Parathyroid adenoma (tissue), 2 donors: ENCODE results near the gene FRMD5.
A peak's percentile ranks its signal among the peaks of the same experiment; 100 is the strongest.

Experiments used
- H2AFZ ChIP-seq: fragments of 300-600 bp; sonication (generic); one replicate; pipeline ENCODE4 v1.7.0; 2017; ENCODE audit warnings: antibody characterized with exemption, mild to moderate bottlenecking
- H3K27ac ChIP-seq: fragments of 300-600 bp; sonication (generic); one replicate; pipeline ENCODE4 v1.7.0; 2017
- H3K27me3 ChIP-seq: fragments of 300-600 bp; sonication (generic); one replicate; pipeline ENCODE4 v1.7.0; 2017; ENCODE audit warnings: low read length; ENCODE audit not compliant: control insufficient read depth, insufficient read depth
- H3K36me3 ChIP-seq: fragments of 300-600 bp; sonication (generic); one replicate; pipeline ENCODE4 v1.7.0; 2017; ENCODE audit warnings: low read length; ENCODE audit not compliant: control insufficient read depth, insufficient read depth
- H3K4me1 ChIP-seq: fragments of 300-600 bp; sonication (generic); one replicate; pipeline ENCODE4 v1.7.0; 2017; ENCODE audit warnings: control low read depth
- H3K4me2 ChIP-seq: fragments of 300-600 bp; sonication (generic); one replicate; pipeline ENCODE4 v1.7.0; 2017; ENCODE audit warnings: low read length
- H3K4me3 ChIP-seq: fragments of 300-600 bp; sonication (generic); one replicate; pipeline ENCODE4 v1.7.0; 2017; ENCODE audit warnings: low read depth, low read length
- H3K79me2 ChIP-seq: fragments of 300-600 bp; sonication (generic); one replicate; pipeline ENCODE4 v1.7.0; 2017; ENCODE audit warnings: control low read depth
- H3K9ac ChIP-seq: fragments of 300-600 bp; sonication (generic); one replicate; pipeline ENCODE4 v1.7.0; 2017; ENCODE audit warnings: mild to moderate bottlenecking
- H3K9me3 ChIP-seq: fragments of 300-600 bp; sonication (generic); one replicate; pipeline ENCODE4 v1.7.0; 2017; ENCODE audit warnings: low read length; ENCODE audit not compliant: control insufficient read depth
- CTCF ChIP-seq: fragments of 300-600 bp; sonication (generic); IDR thresholded peaks from one replicate; pipeline ENCODE4 v1.7.0; 2017; ENCODE audit warnings: antibody characterized with exemption, mild to moderate bottlenecking
- donor health status: primary hyperparathyroidism.

FRMD5 gene

GRCh38 chr15:43981576-43981975, 213.5 kb downstream of the FRMD5 start:
- H3K27ac ChIP-seq: no peak overlapping the region
- TF ChIP-seq CTCF: no peak
- H3K27me3 ChIP-seq: no peaks in the 10 kb centered on the region
- no peaks in the 10 kb centered on the region for H3K36me3 ChIP-seq
- H3K4me1 ChIP-seq: no peaks in the 10 kb centered on the region
- no peak overlapping the region for H3K9ac ChIP-seq
- H3K4me3 ChIP-seq: no peak overlapping the region
- H3K9me3 ChIP-seq: no peaks in the 10 kb centered on the region
- H3K4me2 ChIP-seq: no peak overlapping the region
- H3K79me2 ChIP-seq: no peaks in the 10 kb centered on the region
- no peak overlapping the region for H2AFZ ChIP-seq

GRCh38 chr15:43977072-43977884, 217.8 kb downstream of the FRMD5 start:
- Histone ChIP-seq H3K79me2 (no peaks in the 10 kb centered on the region), H3K4me3 (no peak overlapping the region), H3K4me1 (peaks cover 4% of the 10 kb centered on the region), H3K9me3 (no peaks in the 10 kb centered on the region), H2AFZ (no peak overlapping the region), H3K4me2 (no peak overlapping the region), H3K27ac (no peak overlapping the region), H3K9ac (no peak overlapping the region), H3K27me3 (no peaks in the 10 kb centered on the region), H3K36me3 (no peaks in the 10 kb centered on the region)
- no peak for TF ChIP-seq CTCF

GRCh38 chr15:43975770-43976169, 219.3 kb downstream of the FRMD5 start:
- Histone ChIP-seq H3K27ac (no peak overlapping the region), H3K79me2 (no peaks in the 10 kb centered on the region)
- TF ChIP-seq CTCF: no peak

GRCh38 chr15:43975326-43975725, 219.7 kb downstream of the FRMD5 start:
- Histone ChIP-seq H3K27me3 (no peaks in the 10 kb centered on the region), H3K79me2 (no peaks in the 10 kb centered on the region), H3K4me2 (no peak overlapping the region), H2AFZ (no peak overlapping the region), H3K27ac (no peak overlapping the region), H3K9ac (no peak overlapping the region), H3K4me1 (peaks cover 4% of the 10 kb centered on the region), H3K36me3 (no peaks in the 10 kb centered on the region), H3K9me3 (no peaks in the 10 kb centered on the region), H3K4me3 (no peak overlapping the region)
- TF ChIP-seq CTCF: no peak

More at GRCh38 chr15:43975770-43976169, 219.3 kb downstream of the FRMD5 start:
- Histone ChIP-seq H3K4me3 (no peak overlapping the region), H3K9ac (no peak overlapping the region), H3K36me3 (no peaks in the 10 kb centered on the region), H3K4me1 (peaks cover 4% of the 10 kb centered on the region), H3K4me2 (no peak overlapping the region), H2AFZ (no peak overlapping the region), H3K9me3 (no peaks in the 10 kb centered on the region), H3K27me3 (no peaks in the 10 kb centered on the region)

- Histone ChIP-seq H3K9ac (no peak overlapping the region), H2AFZ (peak overlapping the region; percentile 46), H3K36me3 (no peaks in the 10 kb centered on the region), H3K27me3 (no peaks in the 10 kb centered on the region), H3K27ac (peak overlapping the region; percentile 7), H3K9me3 (no peaks in the 10 kb centered on the region), H3K4me2 (no peak overlapping the region), H3K4me3 (no peak overlapping the region), H3K79me2 (no peaks in the 10 kb centered on the region), H3K4me1 (peaks cover 4% of the 10 kb centered on the region)
- TF ChIP-seq CTCF: no peak
Measured at GRCh38 chr15:43974852-43975251, 220.2 kb downstream of the FRMD5 start.
